ENCODE measurements around the gene THAP7. TPM values are rescaled to one million over a fixed set of nuclear protein-coding genes. Genes with fewer than 3 reads are reported as not detected.

The THAP7 gene
- total and polyA plus RNA-seq, 9 of the 15 experiments (the other 6 are each of a cell fraction or from before 2014, with no cell fraction given) = 7.9 to 263 (median 84.1) TPM

- TF ChIP-seq PHB2 (IDR thresholded peaks at IDR 0.05; ENCODE audit: low read depth) (0 out of 2 replicates have a peak, but pooled peaks have one; percentile 30), BCOR (IDR thresholded peaks at IDR 0.05) (peak; percentile 75), AFF1 (IDR thresholded peaks at IDR 0.05; ENCODE audit: low read depth in 1 of 2, partially characterized antibody in 2 of 2) (no peak), ZNF436 (CRISPR knock-in tag; IDR thresholded peaks at IDR 0.05) (no peak), SIRT6 (IDR thresholded peaks at IDR 0.05; ENCODE audit: low read depth, low read length) (no peak), SRSF3 (IDR thresholded peaks at IDR 0.05; ENCODE audit: insufficient read depth, low read length) (no peak), CC2D1A (IDR thresholded peaks at IDR 0.05) (0 out of 2 replicates have a peak, but pooled peaks have one; percentile 31), ZNF639 (CRISPR knock-in tag; conservative IDR thresholded peaks at IDR 0.05 in 1 of 2, IDR thresholded peaks at IDR 0.05 in 1 of 2) (no peak), LCOR (CRISPR knock-in tag; IDR thresholded peaks at IDR 0.05) (no peak), ZNF507 (tag; conservative IDR thresholded peaks at IDR 0.05) (no peak), CXXC5 (CRISPR knock-in tag; IDR thresholded peaks at IDR 0.05) (peak; percentile 28; the same call in 1 of the 2 replicates), ATF6 (CRISPR knock-in tag; IDR thresholded peaks at IDR 0.05) (no peak), ZNF324 (CRISPR knock-in tag; IDR thresholded peaks at IDR 0.05) (no peak), TEAD4 (IDR thresholded peaks at IDR 0.05; ENCODE audit: low read length) (no peak), TEAD4 (CRISPR knock-in tag; IDR thresholded peaks at IDR 0.05; ENCODE audit: borderline replicate concordance) (peak; percentile 84; the same call in 1 of the 2 replicates), ARNT (IDR thresholded peaks at IDR 0.05) (peak in 1 of 2 experiments; percentile 43; a peak in 1 of 4 replicates), PATZ1 (CRISPR knock-in tag; IDR thresholded peaks at IDR 0.05; ENCODE audit: borderline replicate concordance) (no peak), FOXJ2 (tag; IDR thresholded peaks at IDR 0.05) (no peak)
Observed at GRCh38 chr22:20959578-20960461, 42.1 kb downstream of the THAP7 start (continued).
